H9 (cell line): ENCODE measurements around the gene BAG5. TPM values are rescaled to one million over a fixed set of nuclear protein-coding genes. Genes with fewer than 3 reads are reported as not detected.

Experiments
- DNase-seq: peaks from one replicate; pipeline ENCODE4 v3.0.0-alpha.2; 2017
- H2AFZ ChIP-seq: one replicate; pipeline ENCODE4 v1.6.1; 2013; ENCODE audit warnings: mild to moderate bottlenecking, low read length, control low read depth, moderate library complexity
- H2AK5ac ChIP-seq: 2 replicates; pipeline ENCODE4 v1.6.1; 2013; ENCODE audit warnings: low read length, control low read depth, mixed read lengths; ENCODE audit not compliant: insufficient read length
- H2BK120ac ChIP-seq: one replicate; pipeline ENCODE4 v1.6.1; 2013; ENCODE audit warnings: low read depth, mild to moderate bottlenecking, low read length, control low read depth, inconsistent platforms; ENCODE audit not compliant: poor library complexity, severe bottlenecking
- H2BK12ac ChIP-seq: 2 replicates; pipeline ENCODE4 v1.6.1; 2013; ENCODE audit warnings: low read length, control low read depth, mixed read lengths, low read depth; ENCODE audit not compliant: insufficient read length
- H2BK15ac ChIP-seq: 2 replicates; pipeline ENCODE4 v1.6.1; 2013; ENCODE audit warnings: low read depth, low read length, control low read depth
- H2BK20ac ChIP-seq: one replicate; pipeline ENCODE4 v1.6.1; 2013; ENCODE audit warnings: low read depth, mild to moderate bottlenecking, low read length, control low read depth, inconsistent platforms; ENCODE audit not compliant: poor library complexity, severe bottlenecking
- H2BK5ac ChIP-seq: 2 replicates; pipeline ENCODE4 v1.6.1; 2013; ENCODE audit warnings: low read length, control low read depth, mixed read lengths; ENCODE audit not compliant: insufficient read length
- H3K14ac ChIP-seq: 2 replicates; pipeline ENCODE4 v1.6.1; 2013; ENCODE audit warnings: low read length, control low read depth; ENCODE audit not compliant: insufficient read depth
- H3K18ac ChIP-seq: 2 replicates; pipeline ENCODE4 v1.6.1; 2013; ENCODE audit warnings: low read depth, mild to moderate bottlenecking, mixed read lengths, low read length, control low read depth; ENCODE audit not compliant: insufficient read length
- H3K23ac ChIP-seq: 2 replicates; pipeline ENCODE4 v1.6.1; 2013; ENCODE audit warnings: low read length, control low read depth, mixed read lengths, low read depth; ENCODE audit not compliant: insufficient read length
- H3K23me2 ChIP-seq: 2 replicates; pipeline ENCODE4 v1.6.1; 2013; ENCODE audit warnings: low read depth, mild to moderate bottlenecking, mixed read lengths, low read length, control low read depth; ENCODE audit not compliant: insufficient read length, poor library complexity, severe bottlenecking
- H3K27ac ChIP-seq: 2 replicates; pipeline ENCODE4 v1.5.1; 2013; ENCODE audit warnings: low read length, control low read depth, mixed read lengths, low read depth; ENCODE audit not compliant: insufficient read length
- H3K27me3 ChIP-seq: 2 replicates; pipeline ENCODE4 v1.6.1; 2013; ENCODE audit warnings: low read length, control low read depth, inconsistent platforms; ENCODE audit not compliant: insufficient read depth
- H3K4ac ChIP-seq: 2 replicates; pipeline ENCODE4 v1.6.1; 2013; ENCODE audit warnings: low read depth, mild to moderate bottlenecking, control low read depth, inconsistent platforms, low read length, moderate library complexity
- H3K4me1 ChIP-seq: 2 replicates; pipeline ENCODE4 v1.6.1; 2013; ENCODE audit warnings: low read length, control low read depth, inconsistent platforms; ENCODE audit not compliant: insufficient read depth
- H3K4me2 ChIP-seq: 2 replicates; pipeline ENCODE4 v1.6.1; 2013; ENCODE audit warnings: low read length, control low read depth, mixed read lengths; ENCODE audit not compliant: insufficient read length, insufficient read depth
- H3K56ac ChIP-seq: 2 replicates; pipeline ENCODE4 v1.6.1; 2013; ENCODE audit warnings: low read depth, mild to moderate bottlenecking, mixed read lengths, low read length, control low read depth; ENCODE audit not compliant: insufficient read length
- H3K79me1 ChIP-seq: 2 replicates; pipeline ENCODE4 v1.6.1; 2013; ENCODE audit warnings: low read depth, mild to moderate bottlenecking, moderate library complexity, low read length, control low read depth, inconsistent platforms; ENCODE audit not compliant: insufficient read depth, poor library complexity, severe bottlenecking
- H3K79me2 ChIP-seq: 2 replicates; pipeline ENCODE4 v1.6.1; 2013; ENCODE audit warnings: low read length, control low read depth, inconsistent platforms; ENCODE audit not compliant: insufficient read depth
- H3K9ac ChIP-seq: 2 replicates; pipeline ENCODE4 v1.6.1; 2013; ENCODE audit warnings: low read length, control low read depth, mixed read lengths; ENCODE audit not compliant: insufficient read length; ENCODE audit errors: extremely low read depth
- H3K9me3 ChIP-seq: one replicate; pipeline ENCODE4 v1.6.1; 2013; ENCODE audit warnings: low read depth, low read length, inconsistent platforms; ENCODE audit not compliant: control insufficient read depth
- H3T11ph ChIP-seq: one replicate; pipeline ENCODE4 v1.6.1; 2013; ENCODE audit warnings: mild to moderate bottlenecking, low read length, control low read depth, inconsistent platforms
- H4K20me1 ChIP-seq: one replicate; pipeline ENCODE4 v1.6.1; 2013; ENCODE audit not compliant: control insufficient read depth, insufficient read length, insufficient read depth
- H4K5ac ChIP-seq: 2 replicates; pipeline ENCODE4 v1.6.1; 2013; ENCODE audit warnings: low read depth, mild to moderate bottlenecking, mixed read lengths, low read length, control low read depth; ENCODE audit not compliant: insufficient read length
- H4K8ac ChIP-seq: replicated peaks from 2 replicates; pipeline ENCODE4 v1.6.1; 2013; ENCODE audit warnings: low read length, control low read depth, mixed read lengths, low read depth; ENCODE audit not compliant: insufficient read length
- H4K91ac ChIP-seq: 2 replicates; pipeline ENCODE4 v1.6.1; 2013; ENCODE audit warnings: low read depth, mild to moderate bottlenecking, moderate library complexity, mixed read lengths, low read length, control low read depth; ENCODE audit not compliant: insufficient read length
- H3K27ac Mint-ChIP-seq, 3 experiments: 2 replicates in 2 of 3; 3 replicates in 1 of 3; pipeline ENCODE4 v1.8.0; 2020 to 2021; ENCODE audit warnings: mixed read lengths in 3 of 3, mild to moderate bottlenecking in 1 of 3, moderate library complexity in 1 of 3
- H3K27me3 Mint-ChIP-seq: 2 replicates; pipeline ENCODE4 v1.8.0; 2021; ENCODE audit warnings: low read depth, mild to moderate bottlenecking, moderate library complexity, mixed read lengths
- H3K36me3 Mint-ChIP-seq, 3 experiments: 2 replicates in 2 of 3; 3 replicates in 1 of 3; pipeline ENCODE4 v1.8.0; 2020 to 2021; ENCODE audit warnings: low read depth in 3 of 3, mixed read lengths in 3 of 3; ENCODE audit not compliant: insufficient read depth in 1 of 3
- H3K4me1 Mint-ChIP-seq, 2 experiments: 2 replicates each; pipeline ENCODE4 v1.8.0; 2020; ENCODE audit warnings: mixed read lengths in 2 of 2
- H3K4me3 Mint-ChIP-seq, 2 experiments: 2 replicates in 1 of 2; 3 replicates in 1 of 2; pipeline ENCODE4 v1.8.0; 2020 to 2021; ENCODE audit warnings: mild to moderate bottlenecking in 2 of 2, mixed read lengths in 2 of 2, moderate library complexity in 1 of 2
- H3K9me3 Mint-ChIP-seq, 2 experiments: 2 replicates in 1 of 2; 3 replicates in 1 of 2; pipeline ENCODE4 v1.8.0; 2020; ENCODE audit warnings: mild to moderate bottlenecking in 2 of 2, mixed read lengths in 2 of 2, moderate library complexity in 1 of 2
- CTCF ChIP-seq: fragments of 200-600 bp; sonication (generic); conservative IDR thresholded peaks from 3 replicates; pipeline ENCODE4 v1.8.0; 2021; ENCODE audit warnings: antibody characterized with exemption, mild to moderate bottlenecking
- WGBS: extraction: QIAGEN DNeasy Blood & Tissue Kit; methylation state at CpG from one replicate; pipeline ENCODE4 v1.1.7; 2013; ENCODE audit warnings: missing lambda C conversion rate, low lambda C conversion rate, mixed read lengths; ENCODE audit not compliant: insufficient read length; ENCODE audit errors: extremely low coverage; 5-methylcytosine and 5-hydroxymethylcytosine counted together
- total RNA-seq: library from RNA; stranded (reverse); gene quantifications from 2 replicates; pipeline ENCODE4 v1.2.1, GENCODE V29; 2021

BAG5 gene
- total RNA-seq, 1 experiment from 2014 or later, result 38.0 TPM

- Histone ChIP-seq H3K23me2 (peaks cover 8% of the 10 kb centered on the region), H3K4me2 (no peak overlapping the region), H3K79me2 (peaks cover 10% of the 10 kb centered on the region; the same call in 1 of the 2 replicates), H2AK5ac (no peak overlapping the region), H2BK20ac (no peak overlapping the region), H2AFZ (no peak overlapping the region), H3K56ac (no peak overlapping the region), H3K23ac (no peak overlapping the region), H3K9me3 (no peaks in the 10 kb centered on the region), H3K9ac (no peak overlapping the region), H2BK12ac (no peak overlapping the region), H3K18ac (no peak overlapping the region), H2BK15ac (no peak overlapping the region), H3K4ac (no peak overlapping the region), H3K27ac (no peak overlapping the region), H4K20me1 (peaks cover 4% of the 10 kb centered on the region), H3K14ac (no peak overlapping the region), H3K27me3 (no peaks in the 10 kb centered on the region), H3T11ph (no peak overlapping the region), H2BK120ac (no peak overlapping the region), H4K8ac (no peak overlapping the region), H4K91ac (no peak overlapping the region), H3K4me1 (no peaks in the 10 kb centered on the region; the same call in 1 of the 2 replicates), H4K5ac (no peak overlapping the region), H2BK5ac (no peak overlapping the region), H3K79me1 (peaks cover 13% of the 10 kb centered on the region)
- Mint-ChIP-seq H3K4me3 (no peak overlapping the region), H3K9me3 (no peaks in the 10 kb centered on the region; a peak in 1 of 5 replicates), H3K4me1 (peaks cover 6 to 11% of the 10 kb centered on the region in 2 experiments), H3K27me3 (peaks cover 5% of the 10 kb centered on the region), H3K36me3 (peaks cover 0 to 10% (median 4%) of the 10 kb centered on the region in 3 experiments; a peak in 5 of 7 replicates), H3K27ac (no peak overlapping the region)
- TF ChIP-seq CTCF, result no peak
- no peak for DNase-seq
- no CpG with 5 or more reads among the region's 25 CpGs for WGBS
These were observed 28.4 kb downstream of the BAG5 start for GRCh38 chr14:103533999-103534575.
